Gastrocnemius medialis (tissue), 4 donors: ENCODE results near the gene EFNA5.

Experiments used
- CTCF ChIP-seq, 5 experiments: fragments of 450-650 bp in 3 of 5; fragments of 200-600 bp in 2 of 5; sonication (generic) in 2 of 5; IDR thresholded peaks in 4 of 5; conservative IDR thresholded peaks in 1 of 5; 1 replicate in 4 of 5; 2 replicates in 1 of 5; pipeline ENCODE4 v1.5.1; 2016 to 2019; ENCODE audit warnings: antibody characterized with exemption in 5 of 5, mild to moderate bottlenecking in 3 of 5, moderate library complexity in 3 of 5
- POLR2A ChIP-seq, 2 donors: fragments of 450-650 bp; IDR thresholded peaks; one replicate each; pipeline ENCODE4 v1.6.1; 2017; ENCODE audit warnings: antibody characterized with exemption in 2 of 2, mild to moderate bottlenecking in 2 of 2, moderate library complexity in 2 of 2

DNA sequence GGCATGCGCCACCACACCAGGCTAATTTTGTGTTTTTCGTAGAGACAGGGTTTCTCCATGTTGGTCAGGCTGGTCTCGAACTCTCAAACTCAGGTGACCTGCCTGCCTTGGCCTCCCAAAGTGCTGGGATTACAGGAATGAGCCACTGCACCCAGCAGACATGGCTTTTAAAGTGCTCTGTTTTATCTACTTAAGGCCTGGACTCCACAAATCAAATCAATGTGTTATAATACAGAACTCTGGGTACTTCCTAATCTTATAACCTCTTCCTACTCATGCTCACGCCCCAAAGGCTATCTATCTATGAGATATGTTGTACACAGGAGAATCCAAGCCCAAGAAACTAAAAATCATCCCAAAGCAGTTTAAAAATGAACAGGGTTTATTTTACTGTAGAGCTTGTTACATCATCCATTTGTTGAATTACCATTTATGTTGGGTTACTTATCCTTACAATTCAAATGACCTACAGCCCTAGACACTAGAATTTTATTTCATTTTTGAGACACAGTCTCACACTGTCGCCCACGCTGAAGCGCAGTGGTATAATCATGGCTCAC, 155.1 kb downstream of the EFNA5 start:
- TF ChIP-seq CTCF (IDR thresholded peaks at IDR 0.05 in 4 of 5, conservative IDR thresholded peaks at IDR 0.05 in 1 of 5) = no peak
- no peak for TF ChIP-seq POLR2A (IDR thresholded peaks at IDR 0.05)
